ENCODE data around the gene TPSG1.

TPSG1 gene

GRCh38 chr16:1257561-1258224 is 32.6 kb upstream of the TPSG1 start:
- no peak for ATAC-seq
- TF ChIP-seq SNAI2 (CRISPR knock-in tag; IDR thresholded peaks at IDR 0.05): no peak
- TF ChIP-seq OSR1 (CRISPR knock-in tag; IDR thresholded peaks at IDR 0.05): no peak
- TF ChIP-seq GLIS3 (CRISPR knock-in tag; IDR thresholded peaks at IDR 0.05): no peak
- TF ChIP-seq ZFP3 (CRISPR knock-in tag; IDR thresholded peaks at IDR 0.05): no peak
- TF ChIP-seq POU6F1 (CRISPR knock-in tag; IDR thresholded peaks at IDR 0.05; ENCODE audit: borderline replicate concordance, low read depth): no peak
- TF ChIP-seq TSHZ2 (CRISPR knock-in tag; IDR thresholded peaks at IDR 0.05): no peak
- TF ChIP-seq ISL1 (CRISPR knock-in tag; IDR thresholded peaks at IDR 0.05): no peak
- no peak for TF ChIP-seq ZNF565 (CRISPR knock-in tag; conservative IDR thresholded peaks at IDR 0.05; ENCODE audit: low read depth)
- TF ChIP-seq BACH2 (CRISPR knock-in tag; IDR thresholded peaks at IDR 0.05; ENCODE audit: borderline replicate concordance): no peak
- no peak for TF ChIP-seq TOX (CRISPR knock-in tag; IDR thresholded peaks at IDR 0.05; ENCODE audit: borderline replicate concordance)
- TF ChIP-seq ZNF8 (CRISPR knock-in tag; IDR thresholded peaks at IDR 0.05): no peak
- TF ChIP-seq ZNF70 (CRISPR knock-in tag; IDR thresholded peaks at IDR 0.05): no peak
- TF ChIP-seq PATZ1 (CRISPR knock-in tag; IDR thresholded peaks at IDR 0.05; ENCODE audit: borderline replicate concordance): no peak
- no peak for TF ChIP-seq ESRRG (CRISPR knock-in tag; IDR thresholded peaks at IDR 0.05)
- no peak for TF ChIP-seq CREB5 (CRISPR knock-in tag; IDR thresholded peaks at IDR 0.05; ENCODE audit: low read depth)
- TF ChIP-seq ZFP30 (CRISPR knock-in tag; IDR thresholded peaks at IDR 0.05): no peak
- no peak for TF ChIP-seq TCF4 (CRISPR knock-in tag; IDR thresholded peaks at IDR 0.05; ENCODE audit: borderline replicate concordance)
- no peak for TF ChIP-seq RARB (CRISPR knock-in tag; IDR thresholded peaks at IDR 0.05)
- no peak for TF ChIP-seq ARNTL (CRISPR knock-in tag; IDR thresholded peaks at IDR 0.05; ENCODE audit: borderline replicate concordance, low read depth)

- ATAC-seq: peak; percentile 11; the same call in 2 of the 3 replicates
Observed at GRCh38 chr16:1256874-1257322, 31.8 kb upstream of the TPSG1 start.

More at GRCh38 chr16:1256874-1257322, 31.8 kb upstream of the TPSG1 start:
- no peak for TF ChIP-seq ZNF8 (CRISPR knock-in tag; IDR thresholded peaks at IDR 0.05)
- no peak for TF ChIP-seq CSRNP3 (CRISPR knock-in tag; IDR thresholded peaks at IDR 0.05)
- no peak for TF ChIP-seq TCF4 (CRISPR knock-in tag; IDR thresholded peaks at IDR 0.05; ENCODE audit: borderline replicate concordance)
- no peak for TF ChIP-seq ZNF70 (CRISPR knock-in tag; IDR thresholded peaks at IDR 0.05)
- TF ChIP-seq TOX (CRISPR knock-in tag; IDR thresholded peaks at IDR 0.05; ENCODE audit: borderline replicate concordance): no peak
- TF ChIP-seq ESRRG (CRISPR knock-in tag; IDR thresholded peaks at IDR 0.05): no peak
- TF ChIP-seq ZFP30 (CRISPR knock-in tag; IDR thresholded peaks at IDR 0.05): no peak
- TF ChIP-seq PATZ1 (CRISPR knock-in tag; IDR thresholded peaks at IDR 0.05; ENCODE audit: borderline replicate concordance): no peak
- TF ChIP-seq RARB (CRISPR knock-in tag; IDR thresholded peaks at IDR 0.05): no peak
- TF ChIP-seq TSHZ2 (CRISPR knock-in tag; IDR thresholded peaks at IDR 0.05): no peak

Data from SK-N-SH treated with all-trans-retinoic acid at 6 μM for 48 hours (cell line).